ENCODE results near the gene TBX4. TPM values are rescaled to one million over a fixed set of nuclear protein-coding genes. Genes with fewer than 3 reads are reported as not detected.

The TBX4 gene
- total and polyA plus RNA-seq, 2 of the 13 experiments (the other 11 are each of a cell fraction or from before 2014, with no cell fraction given) = 0.11 to 1.1 TPM

DNA sequence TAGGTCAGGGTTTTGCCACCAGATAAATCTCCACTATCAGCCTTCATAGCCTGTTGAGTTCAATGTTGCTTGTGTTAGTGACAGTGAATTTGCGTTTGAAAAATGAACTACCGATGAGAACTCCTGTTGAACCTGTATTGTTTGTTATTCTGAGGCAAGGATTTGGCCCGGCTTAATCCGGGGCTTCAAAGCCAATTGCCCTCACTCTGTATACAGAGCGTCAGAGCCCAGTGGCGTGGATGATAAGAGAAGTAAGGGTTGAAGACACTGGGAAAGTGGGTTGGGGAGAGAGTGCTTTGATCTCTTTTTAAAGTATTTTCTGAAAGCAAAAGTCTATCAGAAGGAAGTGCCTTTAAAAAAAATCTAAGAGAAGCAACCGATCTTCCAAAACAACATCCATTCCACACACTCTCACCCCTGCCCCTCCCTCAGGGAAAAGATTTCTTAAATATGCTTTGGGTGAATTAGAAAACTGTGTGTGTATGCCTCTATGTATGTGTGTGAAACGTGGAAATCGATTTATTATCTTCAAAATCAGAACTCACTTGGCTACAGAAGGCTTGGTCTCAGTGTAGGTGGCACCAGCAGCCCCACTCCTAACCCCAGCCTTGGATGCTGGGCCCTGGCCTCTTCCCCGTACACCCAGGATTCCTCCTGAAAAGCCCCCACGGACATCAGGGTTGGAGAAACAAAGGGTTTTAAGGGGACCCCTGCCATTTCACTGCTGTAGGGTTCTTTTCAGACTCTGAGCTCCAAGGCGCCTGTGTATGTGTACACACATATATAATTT lies 8.8 kb downstream of the TBX4 start (continued):
- no peak for TF ChIP-seq MAFK (conservative IDR thresholded peaks at IDR 0.05 in 1 of 2, IDR thresholded peaks at IDR 0.05 in 1 of 2; ENCODE audit: low read length in 2 of 2)
- TF ChIP-seq, protein P1, sequence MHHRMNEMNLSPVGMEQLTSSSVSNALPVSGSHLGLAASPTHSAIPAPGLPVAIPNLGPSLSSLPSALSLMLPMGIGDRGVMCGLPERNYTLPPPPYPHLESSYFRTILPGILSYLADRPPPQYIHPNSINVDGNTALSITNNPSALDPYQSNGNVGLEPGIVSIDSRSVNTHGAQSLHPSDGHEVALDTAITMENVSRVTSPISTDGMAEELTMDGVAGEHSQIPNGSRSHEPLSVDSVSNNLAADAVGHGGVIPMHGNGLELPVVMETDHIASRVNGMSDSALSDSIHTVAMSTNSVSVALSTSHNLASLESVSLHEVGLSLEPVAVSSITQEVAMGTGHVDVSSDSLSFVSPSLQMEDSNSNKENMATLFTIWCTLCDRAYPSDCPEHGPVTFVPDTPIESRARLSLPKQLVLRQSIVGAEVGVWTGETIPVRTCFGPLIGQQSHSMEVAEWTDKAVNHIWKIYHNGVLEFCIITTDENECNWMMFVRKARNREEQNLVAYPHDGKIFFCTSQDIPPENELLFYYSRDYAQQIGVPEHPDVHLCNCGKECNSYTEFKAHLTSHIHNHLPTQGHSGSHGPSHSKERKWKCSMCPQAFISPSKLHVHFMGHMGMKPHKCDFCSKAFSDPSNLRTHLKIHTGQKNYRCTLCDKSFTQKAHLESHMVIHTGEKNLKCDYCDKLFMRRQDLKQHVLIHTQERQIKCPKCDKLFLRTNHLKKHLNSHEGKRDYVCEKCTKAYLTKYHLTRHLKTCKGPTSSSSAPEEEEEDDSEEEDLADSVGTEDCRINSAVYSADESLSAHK (CRISPR knock-in tag; IDR thresholded peaks at IDR 0.05; ENCODE audit: borderline replicate concordance) = no peak
- no peak for TF ChIP-seq ZNF75D (CRISPR knock-in tag; IDR thresholded peaks at IDR 0.05; ENCODE audit: borderline replicate concordance)
- no peak for TF ChIP-seq RBAK (CRISPR knock-in tag; IDR thresholded peaks at IDR 0.05)
- TF ChIP-seq ZNF496 (CRISPR knock-in tag; IDR thresholded peaks at IDR 0.05; ENCODE audit: insufficient replicate concordance) = no peak
- TF ChIP-seq ZNF629 (CRISPR knock-in tag; conservative IDR thresholded peaks at IDR 0.05) = no peak
- TF ChIP-seq, protein P2, sequence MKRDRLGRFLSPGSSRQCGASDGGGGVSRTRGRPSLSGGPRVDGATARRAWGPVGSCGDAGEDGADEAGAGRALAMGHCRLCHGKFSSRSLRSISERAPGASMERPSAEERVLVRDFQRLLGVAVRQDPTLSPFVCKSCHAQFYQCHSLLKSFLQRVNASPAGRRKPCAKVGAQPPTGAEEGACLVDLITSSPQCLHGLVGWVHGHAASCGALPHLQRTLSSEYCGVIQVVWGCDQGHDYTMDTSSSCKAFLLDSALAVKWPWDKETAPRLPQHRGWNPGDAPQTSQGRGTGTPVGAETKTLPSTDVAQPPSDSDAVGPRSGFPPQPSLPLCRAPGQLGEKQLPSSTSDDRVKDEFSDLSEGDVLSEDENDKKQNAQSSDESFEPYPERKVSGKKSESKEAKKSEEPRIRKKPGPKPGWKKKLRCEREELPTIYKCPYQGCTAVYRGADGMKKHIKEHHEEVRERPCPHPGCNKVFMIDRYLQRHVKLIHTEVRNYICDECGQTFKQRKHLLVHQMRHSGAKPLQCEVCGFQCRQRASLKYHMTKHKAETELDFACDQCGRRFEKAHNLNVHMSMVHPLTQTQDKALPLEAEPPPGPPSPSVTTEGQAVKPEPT (CRISPR knock-in tag; IDR thresholded peaks at IDR 0.05; ENCODE audit: low read depth) = no peak
- TF ChIP-seq, protein P3, sequence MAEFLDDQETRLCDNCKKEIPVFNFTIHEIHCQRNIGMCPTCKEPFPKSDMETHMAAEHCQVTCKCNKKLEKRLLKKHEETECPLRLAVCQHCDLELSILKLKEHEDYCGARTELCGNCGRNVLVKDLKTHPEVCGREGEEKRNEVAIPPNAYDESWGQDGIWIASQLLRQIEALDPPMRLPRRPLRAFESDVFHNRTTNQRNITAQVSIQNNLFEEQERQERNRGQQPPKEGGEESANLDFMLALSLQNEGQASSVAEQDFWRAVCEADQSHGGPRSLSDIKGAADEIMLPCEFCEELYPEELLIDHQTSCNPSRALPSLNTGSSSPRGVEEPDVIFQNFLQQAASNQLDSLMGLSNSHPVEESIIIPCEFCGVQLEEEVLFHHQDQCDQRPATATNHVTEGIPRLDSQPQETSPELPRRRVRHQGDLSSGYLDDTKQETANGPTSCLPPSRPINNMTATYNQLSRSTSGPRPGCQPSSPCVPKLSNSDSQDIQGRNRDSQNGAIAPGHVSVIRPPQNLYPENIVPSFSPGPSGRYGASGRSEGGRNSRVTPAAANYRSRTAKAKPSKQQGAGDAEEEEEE (CRISPR knock-in tag; IDR thresholded peaks at IDR 0.05; ENCODE audit: borderline replicate concordance) = no peak
- no peak for TF ChIP-seq IKZF4 (CRISPR knock-in tag; IDR thresholded peaks at IDR 0.05; ENCODE audit: borderline replicate concordance, low read depth, not compliant biosample characterization)
- TF ChIP-seq ZMYM3 (CRISPR knock-in tag; IDR thresholded peaks at IDR 0.05) = peak; percentile 60
- TF ChIP-seq ZNF354B (CRISPR knock-in tag; IDR thresholded peaks at IDR 0.05) = no peak
- TF ChIP-seq RAD51 (IDR thresholded peaks at IDR 0.05; ENCODE audit: borderline replicate concordance) = no peak
- TF ChIP-seq ZFP37 (CRISPR knock-in tag; IDR thresholded peaks at IDR 0.05; ENCODE audit: borderline replicate concordance) = no peak
- TF ChIP-seq TCF7 (IDR thresholded peaks at IDR 0.05; ENCODE audit: low read depth) = peak; percentile 99
- TF ChIP-seq ATM (IDR thresholded peaks at IDR 0.05; ENCODE audit: borderline replicate concordance) = no peak
- TF ChIP-seq, protein P4, sequence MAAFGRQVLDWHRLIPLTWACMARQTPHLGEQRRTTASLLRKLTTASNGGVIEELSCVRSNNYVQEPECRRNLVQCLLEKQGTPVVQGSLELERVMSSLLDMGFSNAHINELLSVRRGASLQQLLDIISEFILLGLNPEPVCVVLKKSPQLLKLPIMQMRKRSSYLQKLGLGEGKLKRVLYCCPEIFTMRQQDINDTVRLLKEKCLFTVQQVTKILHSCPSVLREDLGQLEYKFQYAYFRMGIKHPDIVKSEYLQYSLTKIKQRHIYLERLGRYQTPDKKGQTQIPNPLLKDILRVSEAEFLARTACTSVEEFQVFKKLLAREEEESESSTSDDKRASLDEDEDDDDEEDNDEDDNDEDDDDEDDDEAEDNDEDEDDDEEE (CRISPR knock-in tag; IDR thresholded peaks at IDR 0.05) = no peak
- TF ChIP-seq, protein P5, sequence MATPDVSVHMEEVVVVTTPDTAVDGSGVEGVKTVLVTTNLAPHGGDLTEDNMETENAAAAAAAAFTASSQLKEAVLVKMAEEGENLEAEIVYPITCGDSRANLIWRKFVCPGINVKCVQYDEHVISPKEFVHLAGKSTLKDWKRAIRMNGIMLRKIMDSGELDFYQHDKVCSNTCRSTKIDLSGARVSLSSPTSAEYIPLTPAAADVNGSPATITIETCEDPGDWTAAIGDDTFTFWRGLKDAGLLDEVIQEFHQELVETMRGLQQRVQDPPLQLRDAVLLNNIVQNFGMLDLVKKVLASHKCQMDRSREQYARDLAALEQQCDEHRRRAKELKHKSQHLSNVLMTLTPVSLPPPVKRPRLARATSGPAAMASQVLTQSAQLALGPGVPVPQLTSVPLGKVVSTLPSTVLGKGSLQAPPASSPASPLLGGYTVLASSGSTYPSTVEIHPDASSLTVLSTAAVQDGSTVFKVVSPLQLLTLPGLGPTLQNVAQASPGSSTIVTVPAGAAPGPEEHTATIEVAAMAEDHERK (CRISPR knock-in tag; IDR thresholded peaks at IDR 0.05; ENCODE audit: low read depth) = no peak
- no peak for TF ChIP-seq ZNF577 (CRISPR knock-in tag; IDR thresholded peaks at IDR 0.05; ENCODE audit: borderline replicate concordance, low read depth)

All from HepG2 (cell line).